CD14-positive monocyte (primary cell): Measurements from ENCODE around the gene RYR3. TPM values are rescaled to one million over a fixed set of nuclear protein-coding genes. Genes with fewer than 3 reads are reported as not detected.

ENCODE experiments used
- DNase-seq, 3 donors: peaks; one replicate each; pipeline ENCODE4 v3.0.0-alpha.2; 2011 to 2022
- H2AFZ ChIP-seq: 2 replicates; pipeline ENCODE4 v1.6.0; 2012; ENCODE audit warnings: mild to moderate bottlenecking, low read depth, low read length, inconsistent platforms; ENCODE audit not compliant: insufficient read depth, poor library complexity, severe bottlenecking
- H3K27ac ChIP-seq, 2 donors: 1 replicate in 1 of 2; 2 replicates in 1 of 2; pipeline ENCODE4 v1.5.1; 2012 to 2013; ENCODE audit warnings: low read length in 2 of 2, control low read depth in 1 of 2, inconsistent platforms in 1 of 2, low read depth in 1 of 2, mild to moderate bottlenecking in 1 of 2
- H3K27me3 ChIP-seq, 2 donors: one replicate each; pipeline versions ENCODE4 v1.6.0 to v1.6.1; 2011 to 2013; ENCODE audit warnings: low read length in 2 of 2; ENCODE audit not compliant: control insufficient read depth in 2 of 2, insufficient read depth in 2 of 2
- H3K36me3 ChIP-seq, 2 donors: replicated peaks in 1 of 2; 1 replicate in 1 of 2; 2 replicates in 1 of 2; pipeline versions ENCODE4 v1.5.1 to v1.6.1; 2012 to 2013; ENCODE audit warnings: low read length in 2 of 2, control low read depth in 1 of 2, inconsistent platforms in 1 of 2, mild to moderate bottlenecking in 1 of 2; ENCODE audit not compliant: insufficient read depth in 2 of 2, control insufficient read depth in 1 of 2
- H3K4me1 ChIP-seq, 2 donors: 1 replicate in 1 of 2; 2 replicates in 1 of 2; pipeline versions ENCODE4 v1.5.1 to v1.6.1; 2012 to 2013; ENCODE audit warnings: low read length in 2 of 2, control low read depth in 1 of 2, inconsistent platforms in 1 of 2, mild to moderate bottlenecking in 1 of 2, moderate library complexity in 1 of 2; ENCODE audit not compliant: insufficient read depth in 2 of 2, control insufficient read depth in 1 of 2
- H3K4me2 ChIP-seq: replicated peaks from 2 replicates; pipeline ENCODE3; 2012; ENCODE audit warnings: low read length, moderate library complexity, mild to moderate bottlenecking; ENCODE audit not compliant: poor library complexity, severe bottlenecking; ENCODE audit errors: extremely low read depth
- H3K4me3 ChIP-seq, 3 experiments: fragments of 200-600 bp in 1 of 3; sonication (generic) in 1 of 3; replicated peaks in 1 of 3; 1 replicate in 2 of 3; 2 replicates in 1 of 3; pipeline ENCODE4 v1.5.1; 2011 to 2013; ENCODE audit warnings: low read length in 3 of 3, mild to moderate bottlenecking in 3 of 3, control low read depth in 2 of 3, low read depth in 2 of 3, inconsistent platforms in 1 of 3, moderate library complexity in 1 of 3
- H3K79me2 ChIP-seq: 2 replicates; pipeline ENCODE4 v1.6.0; 2012; ENCODE audit warnings: mild to moderate bottlenecking, control low read depth, inconsistent platforms, low read length, moderate library complexity; ENCODE audit not compliant: insufficient read depth
- H3K9ac ChIP-seq: 2 replicates; pipeline ENCODE4 v1.6.0; 2017; ENCODE audit warnings: low read length, mild to moderate bottlenecking; ENCODE audit not compliant: insufficient read depth, poor library complexity, severe bottlenecking
- H3K9me3 ChIP-seq, 2 donors: replicated peaks in 1 of 2; 1 replicate in 1 of 2; 2 replicates in 1 of 2; pipeline versions ENCODE4 v1.5.1 to v1.6.1; 2012 to 2013; ENCODE audit warnings: low read length in 2 of 2, control low read depth in 1 of 2; ENCODE audit not compliant: control insufficient read depth in 1 of 2, insufficient read depth in 1 of 2
- H4K20me1 ChIP-seq: 2 replicates; pipeline ENCODE4 v1.6.0; 2012; ENCODE audit warnings: mild to moderate bottlenecking, low read length, control low read depth, moderate library complexity; ENCODE audit not compliant: insufficient read depth
- H3K27ac Mint-ChIP-seq, 7 donors: one replicate each; pipeline ENCODE4 v1.8.0; 2020; ENCODE audit warnings: mild to moderate bottlenecking in 7 of 7, mixed read lengths in 7 of 7, moderate library complexity in 6 of 7, inconsistent platforms in 2 of 7
- H3K27me3 Mint-ChIP-seq, 3 donors: one replicate each; pipeline ENCODE4 v1.8.0; 2021 to 2022; ENCODE audit warnings: low read depth in 3 of 3, mild to moderate bottlenecking in 3 of 3, mixed read lengths in 3 of 3, moderate library complexity in 3 of 3, inconsistent platforms in 1 of 3
- H3K36me3 Mint-ChIP-seq, 2 donors: one replicate each; pipeline ENCODE4 v1.8.0; 2020; ENCODE audit warnings: mixed read lengths in 2 of 2, inconsistent platforms in 1 of 2, mild to moderate bottlenecking in 1 of 2
- H3K4me1 Mint-ChIP-seq: one replicate; pipeline ENCODE4 v1.8.0; 2020; ENCODE audit warnings: mild to moderate bottlenecking, mixed read lengths
- H3K4me3 Mint-ChIP-seq, 2 donors: one replicate each; pipeline ENCODE4 v1.8.0; 2020; ENCODE audit warnings: mild to moderate bottlenecking in 2 of 2, mixed read lengths in 2 of 2, moderate library complexity in 1 of 2
- H3K9me3 Mint-ChIP-seq, 7 donors: one replicate each; pipeline ENCODE4 v1.8.0; 2020 to 2022; ENCODE audit warnings: mixed read lengths in 7 of 7, mild to moderate bottlenecking in 6 of 7, moderate library complexity in 6 of 7, inconsistent platforms in 2 of 7
- CTCF ChIP-seq: fragments of 200-600 bp; IDR thresholded peaks from one replicate; pipeline ENCODE4 v1.8.0; 2022; ENCODE audit warnings: antibody characterized with exemption, mild to moderate bottlenecking
- WGBS: methylation state at CpG from one replicate; pipeline ENCODE4 v1.1.5; 2013; ENCODE audit warnings: missing lambda C conversion rate; ENCODE audit not compliant: insufficient coverage; 5-methylcytosine and 5-hydroxymethylcytosine counted together
- intact Hi-C, 2 donors: fragments of 100-400 bp; cut with micrococcal nuclease; formaldehyde crosslinking; loops; one replicate each; pipeline versions ENCODE4 v1.15.0 to v1.15.1; 2023
- polyA plus RNA-seq, 3 donors: library from polyadenylated mRNA; depleted of rRNA in 1 of 3; unstranded in 2 of 3; stranded (reverse) in 1 of 3; fragments of 300-500 nt in 2 of 3; fragments of >200 nt in 1 of 3; fragmentation: Illumina TruSeq in 2 of 3; gene quantifications; 1 replicate in 2 of 3; 2 replicates in 1 of 3; pipeline ENCODE4 v1.2.3, GENCODE V29; 2012 to 2021

RYR3 gene
- polyA plus RNA-seq, 3 donors: not detected

DNA sequence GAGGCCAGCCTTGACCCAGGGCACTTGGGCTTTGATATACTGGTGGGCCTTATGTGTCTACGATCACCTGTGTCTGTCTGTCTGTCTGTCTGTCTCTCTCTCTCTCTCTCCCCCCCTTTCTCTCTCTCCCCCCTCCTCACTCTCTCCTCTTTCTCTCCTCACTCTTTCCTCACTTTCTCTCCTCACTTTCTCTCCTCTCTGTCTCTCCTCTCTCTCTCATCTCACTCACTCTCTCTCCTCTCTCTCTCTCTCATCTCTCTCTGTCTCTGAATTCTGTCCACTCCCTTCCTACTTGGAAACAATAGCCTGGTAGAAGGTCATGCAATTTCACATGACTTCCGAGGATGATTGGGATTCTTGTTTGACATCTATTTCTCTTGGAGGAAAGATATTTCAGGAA, 388.4 kb downstream of the RYR3 start:
- H3K36me3 ChIP-seq: no peaks in the 10 kb centered on the region
- H3K4me2 ChIP-seq: no peak overlapping the region
- H3K4me1 ChIP-seq: no peaks in the 10 kb centered on the region
- H3K9ac ChIP-seq: no peak overlapping the region
- H3K4me1 Mint-ChIP-seq: peaks cover 4% of the 10 kb centered on the region
- H2AFZ ChIP-seq: no peak overlapping the region
- no peaks in the 10 kb centered on the region for H3K9me3 ChIP-seq
- no peak overlapping the region for H3K4me3 ChIP-seq
- no peak overlapping the region for H3K4me3 Mint-ChIP-seq
- no peaks in the 10 kb centered on the region for H3K36me3 Mint-ChIP-seq
- H3K27ac ChIP-seq: no peak overlapping the region
- H3K27me3 Mint-ChIP-seq: peaks cover 0 to 4% (median 0%) of the 10 kb centered on the region in 3 donors
- no peaks in the 10 kb centered on the region for H3K9me3 Mint-ChIP-seq
- WGBS: 100% methylated on average over 1 of the region's 2 CpGs
- no peak overlapping the region for H3K27ac Mint-ChIP-seq
- H3K79me2 ChIP-seq: no peaks in the 10 kb centered on the region
- no peaks in the 10 kb centered on the region for H3K27me3 ChIP-seq
- TF ChIP-seq CTCF: no peak
- intact Hi-C loops: no loop called here
- no peaks in the 10 kb centered on the region for H4K20me1 ChIP-seq
- DNase-seq: no peak

DNA sequence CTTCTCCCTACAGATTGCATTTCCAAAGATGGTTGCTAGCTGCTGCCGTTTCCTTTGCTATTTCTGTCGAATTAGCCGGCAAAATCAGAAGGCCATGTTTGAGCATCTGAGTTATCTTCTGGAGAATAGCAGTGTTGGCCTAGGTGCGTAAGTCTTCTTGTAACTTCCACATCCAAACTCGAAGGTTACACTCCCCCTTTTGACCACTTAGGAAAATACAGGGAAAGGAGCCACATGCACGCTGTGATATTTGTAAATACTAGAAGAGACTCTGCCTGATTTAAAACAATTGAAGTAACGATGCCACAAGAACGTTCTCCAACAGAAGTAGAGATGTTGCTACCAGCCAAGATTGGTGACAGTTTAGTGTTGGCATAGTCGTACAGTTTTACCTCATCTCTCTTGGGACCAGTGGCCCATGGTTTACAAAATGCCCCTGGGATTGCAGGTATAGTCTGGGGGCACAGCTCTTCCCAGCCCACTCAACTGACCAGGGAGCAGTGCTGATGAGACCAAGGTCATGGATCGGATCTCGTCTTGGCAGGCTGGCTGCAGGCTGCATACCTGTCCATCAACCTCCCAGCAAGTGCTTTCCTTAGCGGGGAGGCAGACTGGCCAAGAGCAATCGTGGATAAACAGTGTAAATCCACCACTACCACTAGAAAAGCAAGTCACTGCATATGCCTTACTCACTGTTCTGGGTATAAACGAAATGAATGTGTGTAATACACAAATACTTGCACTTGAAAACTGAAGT, 389.1 kb downstream of the RYR3 start:
- 96% methylated on average over 4 of the region's 14 CpGs for WGBS

More for the DNA sequence above, 389.1 kb downstream of the RYR3 start:
- DNase-seq: no peak
- Histone ChIP-seq H3K4me2 (no peak overlapping the region), H3K9ac (no peak overlapping the region), H3K4me3 (no peak overlapping the region), H2AFZ (no peak overlapping the region), H3K9me3 (no peaks in the 10 kb centered on the region), H4K20me1 (no peaks in the 10 kb centered on the region), H3K27me3 (no peaks in the 10 kb centered on the region), H3K27ac (no peak overlapping the region), H3K4me1 (no peaks in the 10 kb centered on the region), H3K79me2 (no peaks in the 10 kb centered on the region), H3K36me3 (no peaks in the 10 kb centered on the region)
- H3K36me3 Mint-ChIP-seq: no peaks in the 10 kb centered on the region
- H3K9me3 Mint-ChIP-seq: no peaks in the 10 kb centered on the region
- no peak overlapping the region for H3K4me3 Mint-ChIP-seq
- intact Hi-C loops: loop anchor here (5.0 to 10.0 kb wide), 2 partner anchors 605 to 613 kb away; no protein-coding TSS in a partner anchor
- peaks cover 4% of the 10 kb centered on the region for H3K4me1 Mint-ChIP-seq
- no peak overlapping the region for H3K27ac Mint-ChIP-seq
- TF ChIP-seq CTCF: no peak
- peaks cover 0 to 4% (median 0%) of the 10 kb centered on the region in 3 donors for H3K27me3 Mint-ChIP-seq
